ENCODE results near the gene PLXNA4. TPM values are rescaled to one million over a fixed set of nuclear protein-coding genes. Genes with fewer than 3 reads are reported as not detected.

The PLXNA4 gene
- total RNA-seq, 2 donors from 2014 or later = 9.5 to 18.0 TPM

DNA sequence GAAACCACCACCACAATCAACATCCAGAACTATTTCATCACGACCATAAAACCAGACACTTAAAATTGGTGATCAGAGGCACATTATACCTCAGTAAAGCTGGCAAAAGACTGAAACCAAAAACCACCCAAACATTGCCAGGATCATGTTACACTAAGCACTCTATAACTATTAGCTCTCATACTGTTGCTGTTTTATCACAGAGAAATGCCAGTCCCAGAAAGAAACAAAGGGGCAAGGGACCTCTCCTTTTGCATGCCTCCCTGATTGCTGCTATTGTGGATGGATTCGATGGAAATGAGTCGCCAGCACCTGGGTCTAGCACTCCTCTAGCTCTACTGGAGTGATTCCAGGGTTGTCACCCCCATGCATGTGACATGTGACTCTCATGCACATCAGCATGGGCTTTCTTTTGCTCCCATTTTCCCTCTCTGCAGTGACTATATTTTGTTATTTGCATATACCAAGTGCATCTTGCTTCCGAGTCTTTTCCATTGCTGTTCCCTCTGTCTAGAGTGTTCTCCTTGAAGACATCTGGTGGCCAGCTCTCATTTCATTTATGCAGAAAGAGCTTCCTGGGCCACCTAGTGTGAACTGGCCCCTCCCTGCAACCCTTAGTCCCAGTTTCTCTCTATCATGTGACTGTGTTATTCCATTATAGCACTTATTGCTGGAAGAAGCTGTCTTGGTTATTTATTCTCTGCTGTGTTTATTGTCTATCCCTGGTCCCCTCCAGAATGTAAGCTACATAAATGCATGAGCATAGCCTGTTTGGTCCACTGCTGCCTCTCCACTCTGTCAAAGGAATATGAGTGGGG, 300.6 kb downstream of the PLXNA4 start:
- H3K9me3 ChIP-seq = no peaks in the 10 kb centered on the region
- H3K4me1 ChIP-seq = no peaks in the 10 kb centered on the region
- no peaks in the 10 kb centered on the region for H3K27me3 ChIP-seq
- DNase-seq (ENCODE audit: low spot score) = no peak
- no peak overlapping the region for H3K4me3 ChIP-seq
- TF ChIP-seq, protein P1, sequence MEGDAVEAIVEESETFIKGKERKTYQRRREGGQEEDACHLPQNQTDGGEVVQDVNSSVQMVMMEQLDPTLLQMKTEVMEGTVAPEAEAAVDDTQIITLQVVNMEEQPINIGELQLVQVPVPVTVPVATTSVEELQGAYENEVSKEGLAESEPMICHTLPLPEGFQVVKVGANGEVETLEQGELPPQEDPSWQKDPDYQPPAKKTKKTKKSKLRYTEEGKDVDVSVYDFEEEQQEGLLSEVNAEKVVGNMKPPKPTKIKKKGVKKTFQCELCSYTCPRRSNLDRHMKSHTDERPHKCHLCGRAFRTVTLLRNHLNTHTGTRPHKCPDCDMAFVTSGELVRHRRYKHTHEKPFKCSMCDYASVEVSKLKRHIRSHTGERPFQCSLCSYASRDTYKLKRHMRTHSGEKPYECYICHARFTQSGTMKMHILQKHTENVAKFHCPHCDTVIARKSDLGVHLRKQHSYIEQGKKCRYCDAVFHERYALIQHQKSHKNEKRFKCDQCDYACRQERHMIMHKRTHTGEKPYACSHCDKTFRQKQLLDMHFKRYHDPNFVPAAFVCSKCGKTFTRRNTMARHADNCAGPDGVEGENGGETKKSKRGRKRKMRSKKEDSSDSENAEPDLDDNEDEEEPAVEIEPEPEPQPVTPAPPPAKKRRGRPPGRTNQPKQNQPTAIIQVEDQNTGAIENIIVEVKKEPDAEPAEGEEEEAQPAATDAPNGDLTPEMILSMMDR (IDR thresholded peaks at IDR 0.05) = no peak
- H3K36me3 ChIP-seq = no peaks in the 10 kb centered on the region
- H3K27ac ChIP-seq = no peak overlapping the region

DNA sequence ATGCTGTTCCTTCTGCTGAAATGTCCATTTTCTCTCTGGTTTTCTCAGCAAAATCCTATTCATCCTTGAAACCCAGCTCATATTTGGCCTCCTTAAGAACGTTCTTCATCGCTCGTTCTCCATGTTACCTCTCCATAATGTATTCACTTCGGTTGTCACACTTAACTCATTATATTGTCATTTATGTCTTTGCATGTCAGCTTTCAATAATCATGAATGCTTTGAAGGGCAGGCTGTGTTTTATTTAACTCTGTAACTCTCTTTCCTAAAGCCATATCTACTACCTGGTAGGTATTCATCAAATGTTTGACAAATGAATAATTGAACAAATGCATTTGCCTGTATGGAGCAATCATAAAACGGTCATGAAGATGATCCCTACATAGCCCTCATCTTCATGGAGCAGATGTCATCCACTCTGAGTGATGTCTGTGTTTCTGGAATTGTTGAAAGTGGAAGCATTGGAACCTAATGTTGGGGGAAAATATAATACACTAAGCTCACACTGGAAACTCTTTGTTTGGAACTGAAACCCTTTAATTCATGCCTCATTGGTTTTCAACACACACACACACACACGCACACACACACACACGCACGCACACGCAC, 303.4 kb downstream of the PLXNA4 start:
- H3K27ac ChIP-seq = no peak overlapping the region
- no peak for DNase-seq (ENCODE audit: low spot score)
- no peaks in the 10 kb centered on the region for H3K4me1 ChIP-seq
- H3K27me3 ChIP-seq = no peaks in the 10 kb centered on the region
- H3K36me3 ChIP-seq = no peaks in the 10 kb centered on the region
- TF ChIP-seq, protein P1 (IDR thresholded peaks at IDR 0.05) = no peak
- H3K9me3 ChIP-seq = no peaks in the 10 kb centered on the region
- no peak overlapping the region for H3K4me3 ChIP-seq

DNA sequence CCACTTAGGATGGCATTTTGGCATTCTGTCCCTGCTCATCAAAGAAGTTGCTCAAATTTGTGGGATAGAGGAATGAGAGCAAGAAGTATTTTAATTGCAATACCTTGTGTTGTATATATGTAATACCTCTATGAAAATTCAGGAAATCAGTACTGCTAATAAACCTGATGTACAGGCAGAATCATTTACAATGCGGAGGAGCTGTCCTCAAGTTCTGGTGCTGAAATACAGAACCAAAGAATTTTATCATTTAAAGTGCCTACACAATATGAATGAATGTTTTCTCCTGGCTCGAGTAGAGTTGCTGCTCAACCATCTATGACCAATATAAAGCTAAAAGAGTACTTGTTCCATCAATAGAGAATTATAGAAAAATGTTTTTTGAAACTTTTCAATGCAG, 305.8 kb downstream of the PLXNA4 start:
- TF ChIP-seq, protein P1 (IDR thresholded peaks at IDR 0.05) = no peak
- Histone ChIP-seq H3K9me3 (no peaks in the 10 kb centered on the region), H3K4me3 (no peak overlapping the region), H3K4me1 (no peaks in the 10 kb centered on the region), H3K27me3 (no peaks in the 10 kb centered on the region), H3K27ac (no peak overlapping the region), H3K36me3 (no peaks in the 10 kb centered on the region)
- DNase-seq (ENCODE audit: low spot score) = no peak

DNA sequence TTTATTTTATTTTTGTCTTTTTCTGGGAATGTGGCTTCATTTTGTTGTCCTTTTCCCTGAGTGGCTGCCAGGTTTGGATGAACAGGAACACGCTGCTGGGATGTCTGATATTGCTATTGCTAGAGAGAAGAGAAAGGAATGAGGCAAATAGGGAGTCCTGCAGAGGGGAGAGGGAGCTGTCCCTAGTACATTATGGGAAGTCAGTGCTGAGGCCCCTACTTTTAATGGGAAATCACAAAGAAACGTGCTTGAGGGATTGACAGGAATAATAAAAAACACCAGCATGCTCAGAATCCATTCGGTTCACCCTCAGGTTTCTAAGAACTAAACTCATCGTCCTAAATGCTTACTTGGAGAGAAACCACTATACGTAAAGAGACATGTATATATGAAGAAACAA, 306.6 kb downstream of the PLXNA4 start:
- TF ChIP-seq, protein P1 (IDR thresholded peaks at IDR 0.05) = no peak
- no peaks in the 10 kb centered on the region for H3K36me3 ChIP-seq
- DNase-seq (ENCODE audit: low spot score) = no peak
- no peak overlapping the region for H3K27ac ChIP-seq
- no peak overlapping the region for H3K4me3 ChIP-seq
- H3K4me1 ChIP-seq = no peaks in the 10 kb centered on the region
- H3K27me3 ChIP-seq = no peaks in the 10 kb centered on the region
- no peaks in the 10 kb centered on the region for H3K9me3 ChIP-seq

DNA sequence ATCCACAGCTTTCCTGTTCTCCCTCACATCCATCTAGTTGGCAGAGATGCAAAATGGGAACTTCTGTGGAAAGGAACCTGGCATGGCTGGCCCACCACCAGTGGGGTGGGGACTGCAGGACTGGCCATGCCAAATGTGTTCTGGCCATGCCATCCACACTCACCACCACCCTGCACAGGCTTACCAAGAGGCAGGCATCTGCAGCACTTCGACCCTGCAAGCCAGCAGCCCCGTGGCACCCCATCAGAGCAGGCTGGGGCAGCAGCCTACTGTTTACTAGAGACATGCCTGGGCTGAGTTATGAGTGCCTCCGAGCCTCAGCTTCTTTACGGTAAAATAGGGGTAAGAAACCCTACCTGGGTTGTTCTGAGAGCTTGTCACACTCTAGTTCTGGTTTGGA, 313.1 kb downstream of the PLXNA4 start:
- Histone ChIP-seq H3K4me3 (no peak overlapping the region), H3K27ac (no peak overlapping the region), H3K9me3 (no peaks in the 10 kb centered on the region), H3K36me3 (no peaks in the 10 kb centered on the region), H3K27me3 (no peaks in the 10 kb centered on the region), H3K4me1 (no peaks in the 10 kb centered on the region)
- DNase-seq (ENCODE audit: low spot score) = no peak
- TF ChIP-seq, protein P1 (IDR thresholded peaks at IDR 0.05) = no peak

Measured in right atrium auricular region (tissue), 2 donors.